Astrocyte of the hippocampus (primary cell): ENCODE measurements around the gene ARL4A.
"Not testable (repeated sequence)": the region's sequence is repeated elsewhere in the genome, so short reads cannot be mapped to it uniquely, and the experiment has no call there.

ENCODE experiments used
- DNase-seq: peaks from one replicate; pipeline ENCODE4 v3.0.0; 2011; ENCODE audit warnings: low read depth, low spot score

ARL4A gene

DNA sequence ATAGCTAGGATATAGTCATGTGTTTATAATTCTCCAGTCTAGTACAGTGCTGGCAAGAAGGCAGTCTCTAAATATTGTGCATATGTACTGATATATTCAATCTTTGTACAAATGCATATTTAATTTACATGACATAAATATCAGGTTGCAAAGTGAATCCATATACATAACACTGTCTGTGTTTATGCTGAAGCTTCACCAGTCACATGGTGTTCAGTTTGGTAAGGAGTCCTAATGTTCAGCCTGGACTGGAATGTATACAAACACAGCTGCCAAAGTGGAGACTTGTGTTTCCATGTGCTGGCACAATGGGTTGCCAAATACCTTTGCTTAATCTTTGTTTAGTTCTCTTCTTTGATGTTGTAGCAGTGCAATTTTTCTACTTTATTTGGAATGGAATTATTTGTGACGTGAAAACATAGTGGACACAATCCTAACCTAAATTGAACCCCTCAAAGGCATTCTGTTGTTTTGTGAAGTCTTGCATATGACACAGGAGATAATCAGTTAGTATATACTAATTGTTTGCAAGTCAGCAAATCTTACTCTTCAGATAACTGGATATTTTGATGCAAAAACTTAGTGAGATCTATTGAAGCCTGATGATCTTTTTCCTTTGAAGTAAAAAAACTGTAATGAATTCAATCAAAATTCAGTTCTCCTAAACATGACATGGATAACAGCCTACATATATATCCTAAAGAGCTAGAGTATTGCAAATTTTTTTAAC, 17.3 kb upstream of the ARL4A start:
- peak; percentile 81 for DNase-seq

DNA sequence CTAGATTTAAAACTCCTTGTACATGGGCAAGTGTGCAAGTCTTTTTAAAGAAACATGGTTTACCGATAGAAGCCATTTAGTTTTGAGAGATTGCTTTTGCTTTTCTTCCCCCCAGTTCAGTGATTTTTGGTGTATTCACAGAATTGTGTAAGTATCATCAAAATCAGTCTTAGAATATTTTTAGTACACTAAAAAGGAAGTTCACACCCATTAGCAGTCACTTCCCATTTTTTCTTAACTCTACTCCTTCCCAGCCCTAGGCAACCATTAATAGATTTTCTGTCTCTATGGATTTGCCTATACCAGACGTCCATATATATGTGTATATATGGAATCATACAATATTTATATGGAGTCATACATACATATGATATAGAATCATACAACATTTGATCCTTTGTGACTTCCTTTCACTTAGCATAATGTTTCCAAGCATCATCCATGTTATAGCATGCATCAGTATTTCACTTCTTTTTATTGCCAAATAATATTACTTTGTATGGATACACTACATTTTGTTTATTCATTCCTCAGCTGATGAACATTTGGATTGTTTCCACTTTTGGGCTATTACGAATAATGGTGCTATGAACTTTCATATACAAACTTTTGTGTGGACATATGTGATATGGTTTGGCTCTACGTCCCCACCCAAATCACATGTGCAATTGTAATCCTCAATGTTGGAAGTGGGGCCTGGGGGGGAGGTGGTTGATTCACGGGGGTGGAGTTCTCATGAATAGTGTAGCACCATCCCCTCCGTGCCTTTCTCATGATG, 16.5 kb upstream of the ARL4A start:
- no peak for DNase-seq

DNA sequence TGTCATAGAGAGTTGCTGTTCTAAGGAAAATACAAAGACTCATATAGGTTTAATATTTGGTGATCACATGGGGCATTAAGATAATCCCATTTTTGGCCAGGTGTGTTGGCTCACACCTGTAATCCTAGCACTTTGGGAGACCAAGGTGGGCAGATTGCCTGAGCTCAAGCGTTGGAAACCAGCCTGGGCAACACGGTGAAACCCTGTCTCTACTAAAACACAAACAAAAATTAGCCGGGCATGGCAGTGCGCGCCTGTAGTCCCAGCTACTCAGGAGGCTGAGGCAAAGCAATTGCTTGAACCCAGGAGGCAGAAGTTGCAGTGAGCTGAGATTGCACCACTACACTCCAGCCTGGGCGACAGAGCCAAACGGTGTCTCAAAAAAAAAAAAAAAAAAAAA, 14.0 kb upstream of the ARL4A start:
- not testable (repeated sequence) for DNase-seq

DNA sequence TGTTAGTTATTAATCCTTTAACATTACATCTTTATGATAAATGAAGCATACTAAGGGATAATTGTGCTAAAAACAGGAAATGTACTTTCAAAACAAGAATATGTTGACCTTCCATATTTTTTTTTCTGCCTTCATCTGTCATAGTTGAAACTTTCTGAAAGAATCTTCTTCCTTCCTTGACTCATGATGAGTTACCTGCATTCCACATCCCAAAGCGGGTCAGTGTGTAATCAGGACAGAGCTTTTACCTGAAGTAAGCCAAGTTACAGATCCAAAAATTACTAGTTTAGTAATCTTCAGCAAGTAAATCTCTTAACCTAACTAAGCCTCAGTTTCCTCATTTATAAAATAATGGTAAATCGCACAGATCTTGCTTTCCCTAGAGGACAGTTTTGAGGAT, 13.4 kb upstream of the ARL4A start:
- no peak for DNase-seq

DNA sequence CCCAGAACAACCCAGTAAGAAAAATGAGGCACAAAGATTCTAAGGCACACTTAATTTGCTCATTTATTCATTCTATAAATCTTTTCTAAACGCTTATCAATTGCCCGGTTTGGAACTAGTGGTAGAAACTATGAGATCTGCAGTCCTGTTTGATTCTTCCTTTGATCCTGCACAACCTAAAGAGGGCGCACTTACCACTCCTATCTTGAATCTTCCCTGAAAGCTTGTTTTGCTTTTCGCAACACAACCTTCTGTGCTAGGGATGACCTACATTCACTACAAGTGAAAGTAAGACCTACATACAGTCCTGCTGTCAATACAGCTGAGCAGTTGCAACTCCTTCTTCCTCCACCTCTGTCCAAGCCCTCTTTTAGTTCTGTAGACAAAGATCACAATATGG, 12.6 kb upstream of the ARL4A start:
- no peak for DNase-seq

DNA sequence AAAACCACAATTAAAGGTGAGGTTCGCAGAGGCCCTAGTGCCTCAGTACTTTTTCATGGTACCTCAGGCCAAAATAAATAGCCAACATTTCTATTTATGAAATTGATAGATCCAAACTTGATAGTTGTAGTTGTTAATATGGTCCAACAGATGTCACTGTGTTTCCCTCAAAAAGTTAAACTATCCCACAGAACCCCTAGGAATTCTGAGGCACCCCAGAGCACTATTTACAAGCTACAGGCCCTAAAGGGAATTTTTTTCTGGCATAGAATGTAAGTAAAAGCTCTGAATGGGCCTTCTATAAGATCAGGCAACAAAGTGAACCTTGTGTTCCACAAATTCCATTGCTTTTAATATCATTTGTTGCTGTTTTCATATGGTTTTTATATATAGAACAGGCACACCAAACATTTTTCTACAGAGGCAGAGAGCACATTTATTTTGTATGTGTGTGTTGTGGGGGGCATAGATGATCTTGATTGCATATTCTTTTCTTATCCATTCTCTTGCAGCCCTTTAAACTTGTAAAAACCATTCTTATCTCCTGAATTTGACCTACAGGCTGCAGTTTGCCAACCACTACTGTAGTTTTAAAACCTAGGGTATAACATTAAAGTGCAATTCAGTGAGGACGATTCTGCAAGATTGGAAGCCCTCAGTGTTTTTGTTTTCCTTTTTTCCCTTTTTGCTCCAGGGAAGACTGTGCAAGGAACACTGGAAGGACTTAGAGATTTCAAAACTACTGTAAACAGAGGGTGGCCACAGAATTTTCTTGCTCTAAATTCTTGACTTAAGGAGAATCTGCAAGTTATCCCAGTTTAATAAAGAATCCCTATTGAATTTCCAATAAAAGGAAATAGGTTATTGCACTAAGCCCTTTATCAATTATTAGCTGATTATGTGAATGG, 3.5 kb upstream of the ARL4A start:
- DNase-seq: no peak

DNA sequence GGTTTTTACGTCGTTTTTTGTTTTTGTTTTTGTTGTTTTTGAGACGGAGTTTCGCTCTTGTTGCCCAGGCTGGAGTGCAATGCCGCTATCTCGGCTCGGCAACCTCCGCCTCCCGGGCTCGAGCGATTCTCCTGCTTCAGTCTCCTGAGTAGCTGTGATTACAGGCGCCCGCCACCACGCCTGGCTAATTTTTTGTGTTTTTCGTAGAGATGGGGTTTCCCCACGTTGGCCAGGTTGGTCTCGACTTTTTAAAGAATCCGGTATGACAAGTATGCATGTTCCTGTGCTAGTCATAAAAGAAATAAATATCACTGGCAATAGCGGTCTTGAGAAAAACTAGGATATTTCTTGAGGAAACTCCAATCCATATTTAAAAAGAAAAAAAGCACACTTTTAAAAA, 2.7 kb upstream of the ARL4A start:
- no peak for DNase-seq

DNA sequence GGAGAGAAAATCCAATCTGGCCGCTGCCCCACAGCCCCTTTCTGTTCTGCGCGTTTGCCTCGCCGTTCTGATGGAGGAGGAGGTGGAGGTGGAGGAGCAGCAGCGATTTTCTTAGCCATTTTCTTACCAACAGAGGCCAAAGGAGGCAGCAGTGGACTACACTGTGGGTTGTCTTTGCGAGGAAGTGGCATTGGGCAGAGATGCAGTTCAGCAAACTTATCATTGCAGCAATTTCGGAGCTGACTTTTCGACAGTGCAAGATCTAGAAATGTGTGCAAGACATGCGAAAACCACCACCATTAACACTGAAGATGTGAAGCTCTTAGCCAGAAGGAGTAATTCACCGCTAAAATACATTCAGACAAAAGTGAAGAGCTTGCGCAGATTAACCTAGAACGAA, 1.9 kb upstream of the ARL4A start:
- peak; percentile 51 for DNase-seq

DNA sequence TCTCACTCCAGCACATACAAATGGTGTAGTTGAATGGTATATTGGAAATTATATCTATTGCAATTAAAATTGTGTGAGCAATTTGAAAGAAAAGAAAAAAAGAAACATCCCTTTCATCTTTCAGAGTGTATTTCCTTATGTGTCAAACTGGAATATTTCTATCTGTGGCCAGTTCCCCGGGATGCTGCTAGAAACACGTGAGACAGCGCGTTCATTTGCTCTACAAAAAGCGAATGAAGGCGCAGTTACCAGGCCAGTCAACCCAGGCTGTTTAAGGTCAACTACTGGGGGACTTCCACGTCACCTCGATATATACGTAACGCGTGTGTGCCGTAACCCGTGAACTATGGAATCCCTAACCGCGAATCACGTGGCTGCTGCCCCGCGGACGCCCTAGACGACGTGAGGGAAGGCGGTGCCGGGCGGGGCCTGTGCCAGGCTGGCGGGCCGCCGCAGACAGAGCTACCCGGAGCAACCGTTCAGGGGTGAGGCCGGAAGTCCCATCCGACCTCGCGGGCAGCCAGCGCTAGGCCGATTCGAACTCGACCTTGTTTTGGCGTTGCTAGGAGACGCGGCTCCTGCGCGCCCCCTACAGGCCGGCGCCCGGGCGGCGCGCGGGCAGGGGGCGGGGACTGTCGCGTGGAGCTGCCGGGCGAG, 1.1 kb upstream of the ARL4A start:
- peak; percentile 96 for DNase-seq

DNA sequence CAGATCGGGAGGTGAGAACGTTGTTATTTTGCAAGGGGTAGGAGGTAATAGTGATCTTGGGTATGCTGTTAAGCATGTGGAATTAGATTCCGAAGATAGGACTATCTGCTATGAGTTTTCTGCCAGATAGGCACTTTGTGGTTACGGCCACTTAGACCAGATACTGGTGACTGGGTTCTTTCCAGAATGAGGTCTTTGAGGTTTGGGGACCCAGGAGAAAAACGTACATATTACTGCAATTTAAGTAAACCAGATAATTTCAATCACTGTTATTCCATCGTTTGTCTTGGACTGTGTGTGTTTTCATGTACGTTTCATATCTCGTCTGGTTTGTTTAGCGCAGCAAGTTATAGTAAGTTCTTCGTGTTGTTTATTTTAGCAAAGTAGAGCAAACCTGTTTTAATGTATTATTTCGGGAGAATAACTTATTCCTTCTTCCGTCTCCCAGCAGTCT, 312 bp downstream of the ARL4A start:
- DNase-seq: no peak

DNA sequence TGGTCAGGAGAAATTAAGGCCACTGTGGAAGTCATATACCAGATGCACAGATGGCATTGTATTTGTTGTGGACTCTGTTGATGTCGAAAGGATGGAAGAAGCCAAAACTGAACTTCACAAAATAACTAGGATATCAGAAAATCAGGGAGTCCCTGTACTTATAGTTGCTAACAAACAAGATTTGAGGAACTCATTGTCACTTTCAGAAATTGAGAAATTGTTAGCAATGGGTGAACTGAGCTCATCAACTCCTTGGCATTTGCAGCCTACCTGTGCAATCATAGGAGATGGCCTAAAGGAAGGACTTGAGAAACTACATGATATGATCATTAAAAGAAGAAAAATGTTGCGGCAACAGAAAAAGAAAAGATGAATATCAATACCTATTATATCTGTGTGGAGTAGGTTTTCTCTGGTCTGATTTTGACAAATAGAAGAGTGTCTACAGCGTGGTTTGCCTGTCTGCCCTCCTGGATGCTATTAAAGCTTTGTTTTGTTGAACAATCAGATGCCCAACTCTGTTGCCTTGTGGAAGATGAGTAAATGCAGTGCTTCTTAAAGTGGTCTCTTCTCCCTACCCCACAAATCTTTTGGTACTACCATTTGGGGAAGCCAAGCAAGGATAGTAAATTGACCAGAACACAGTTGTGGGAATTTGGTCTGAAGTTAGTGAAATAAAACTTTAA, 1.2 kb downstream of the ARL4A start:
- DNase-seq: not testable (repeated sequence)

DNA sequence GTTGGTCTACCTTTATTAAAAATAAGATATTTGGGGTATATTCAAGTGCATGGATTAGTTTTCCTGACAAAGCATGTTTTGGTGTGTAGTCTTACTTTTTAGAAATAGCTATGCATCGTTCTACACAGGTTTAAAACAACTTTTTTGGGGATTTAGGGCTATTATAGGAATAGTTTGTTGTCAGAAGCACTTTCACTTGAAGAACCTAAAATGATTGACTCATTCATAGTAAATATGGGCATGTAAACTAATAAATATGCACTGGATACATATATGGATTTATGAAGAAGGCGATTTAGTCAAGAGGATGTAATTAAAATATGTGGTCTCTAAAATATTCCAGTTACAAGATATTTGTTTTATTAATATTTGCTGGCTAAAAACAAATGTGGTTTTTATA, 2.0 kb downstream of the ARL4A start:
- DNase-seq: no peak

DNA sequence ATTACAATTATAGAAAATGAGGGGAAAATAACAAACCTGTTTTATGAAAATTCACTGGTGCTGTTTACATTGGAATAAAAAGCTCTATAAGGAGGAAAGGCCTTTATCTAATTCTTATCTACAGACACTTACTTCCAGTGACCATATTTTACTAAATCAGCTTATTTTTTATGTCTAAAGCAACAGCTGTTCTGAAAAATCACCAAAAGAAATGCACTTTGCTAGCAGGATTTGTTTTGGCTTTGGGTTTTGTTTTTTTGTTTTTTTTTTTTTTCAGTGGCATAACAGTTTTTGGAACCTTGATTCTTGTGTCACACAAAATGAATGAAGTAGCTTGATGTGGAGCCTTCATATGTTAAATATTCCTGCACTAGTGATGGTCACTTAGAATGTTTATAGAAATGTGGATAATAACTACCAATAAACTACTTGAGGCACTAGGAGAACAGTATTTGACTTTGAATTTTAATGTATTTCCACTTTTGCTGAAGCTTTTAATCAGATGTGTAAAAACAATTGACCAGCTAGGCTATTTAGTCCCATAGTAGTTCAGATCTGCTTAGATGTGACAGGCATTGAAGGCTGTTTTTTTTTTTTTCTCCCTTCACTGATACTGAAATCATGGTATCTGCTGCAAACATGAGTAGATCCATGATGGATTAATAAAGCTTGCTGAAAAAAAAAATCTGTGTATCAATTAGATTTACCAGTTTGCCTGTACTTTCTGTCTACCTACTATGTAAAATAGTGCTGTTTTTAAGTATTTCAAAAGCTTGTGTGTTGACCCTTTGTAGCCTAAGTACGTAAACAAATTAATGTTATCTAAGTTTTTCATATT, 2.8 kb downstream of the ARL4A start:
- DNase-seq: no peak

DNA sequence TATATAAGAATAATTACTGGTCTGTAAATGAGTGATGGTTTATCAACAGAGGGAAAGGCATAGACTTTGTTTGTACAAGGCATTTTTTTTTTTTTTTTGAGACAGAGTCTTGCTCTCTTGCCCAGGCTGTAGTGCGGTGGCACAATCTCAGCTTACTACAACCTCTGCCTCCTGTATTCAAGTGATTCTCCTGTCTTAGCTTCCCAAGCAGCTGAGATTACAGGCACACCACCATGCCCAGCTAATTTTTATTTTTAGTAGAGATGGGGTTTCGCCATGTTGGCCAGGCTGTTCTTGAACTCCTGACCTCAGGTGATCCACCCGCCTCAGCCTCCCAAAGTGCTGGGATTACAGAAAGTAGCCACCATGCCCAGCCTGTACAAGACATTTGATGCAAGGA, 4.0 kb downstream of the ARL4A start:
- DNase-seq: not testable (repeated sequence)

DNA sequence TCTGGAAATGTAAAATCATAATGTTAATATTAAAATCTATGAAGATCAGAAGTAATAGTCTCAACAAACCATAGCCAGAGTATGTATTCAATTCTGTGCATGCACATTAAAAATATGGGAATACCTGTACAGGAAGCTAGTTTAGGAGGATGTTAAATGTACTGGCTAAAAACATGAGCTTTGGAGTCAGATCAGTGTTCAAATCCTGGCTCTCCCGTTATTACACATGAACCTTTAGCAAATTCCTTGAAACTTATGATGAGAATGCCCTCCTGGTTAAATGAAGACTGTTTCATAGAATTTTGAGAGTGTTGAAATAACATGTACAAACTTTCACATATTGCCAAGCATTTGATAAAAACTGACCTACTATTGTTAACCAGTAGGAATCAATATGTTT, 4.6 kb downstream of the ARL4A start:
- DNase-seq: no peak

DNA sequence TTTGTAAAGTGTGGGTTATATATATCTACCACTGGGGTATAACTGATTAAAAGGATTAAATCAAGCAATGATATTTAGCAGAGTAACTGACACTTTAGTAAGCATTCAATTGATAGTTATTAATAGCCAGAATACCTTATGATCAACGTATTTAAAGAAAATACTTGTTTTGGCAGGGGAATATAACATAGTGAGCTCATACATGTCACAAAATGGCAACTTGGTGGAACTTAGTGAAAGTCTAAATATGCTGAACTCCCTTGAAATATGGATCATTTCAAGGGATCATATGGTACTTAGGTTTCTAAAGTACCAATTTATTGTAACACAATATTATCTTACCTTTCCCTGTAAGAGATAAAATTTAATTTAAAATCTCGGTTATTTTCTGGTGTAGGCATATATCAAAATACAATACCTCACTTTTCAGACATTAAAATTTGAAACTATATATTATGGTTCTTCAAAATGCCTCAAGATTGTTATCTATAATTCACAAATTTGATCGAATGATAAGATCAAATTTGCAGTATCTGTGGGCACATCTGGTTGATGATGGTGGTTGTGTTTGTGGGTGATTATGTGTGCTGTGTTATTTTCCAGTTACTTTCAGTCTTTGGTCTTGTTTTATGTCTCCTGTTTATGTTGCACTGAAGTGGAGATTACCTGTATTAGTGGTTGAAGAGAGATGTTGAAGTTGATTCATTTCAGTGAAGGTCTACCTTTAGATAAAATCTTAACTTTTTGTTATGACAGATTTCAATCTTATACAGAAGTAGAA, 5.2 kb downstream of the ARL4A start:
- DNase-seq: no peak

DNA sequence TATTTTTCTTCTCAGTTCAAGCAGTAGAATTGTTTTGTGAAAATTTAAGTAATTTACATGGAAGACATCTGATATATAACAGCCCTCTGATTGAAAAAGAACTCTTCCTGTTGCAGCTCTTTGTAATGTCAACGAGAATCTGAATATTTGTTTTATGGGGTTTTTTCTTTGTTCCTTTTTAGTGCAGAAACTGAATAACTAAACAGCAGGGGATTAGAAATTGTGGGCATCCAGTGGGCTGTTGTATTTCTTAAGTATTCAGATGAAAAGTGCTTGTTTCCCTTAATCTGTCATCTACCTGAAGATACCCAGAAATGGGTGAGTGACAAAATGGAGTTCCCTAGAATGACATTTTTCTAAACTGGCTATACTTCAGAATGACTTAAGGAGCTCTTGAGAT, 7.4 kb downstream of the ARL4A start:
- DNase-seq: no peak

DNA sequence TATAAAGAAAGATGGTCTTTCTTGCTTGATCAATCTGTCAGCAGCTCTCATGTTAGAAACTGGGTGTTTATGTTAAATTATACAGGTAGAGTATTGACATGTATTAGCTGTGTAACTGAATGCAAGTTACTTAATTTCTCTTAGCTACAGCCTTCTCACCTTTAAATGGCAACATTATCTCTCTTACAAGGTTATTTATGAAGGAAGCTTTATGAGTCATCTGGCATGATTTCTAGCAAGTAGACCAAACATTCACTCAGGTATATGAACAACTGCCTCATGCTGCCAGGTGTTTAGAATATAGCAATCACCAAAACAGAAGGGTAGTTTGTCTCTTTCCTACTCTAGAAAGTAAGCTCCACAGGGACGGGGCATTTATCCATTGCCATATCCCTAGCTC, 8.5 kb downstream of the ARL4A start:
- no peak for DNase-seq

DNA sequence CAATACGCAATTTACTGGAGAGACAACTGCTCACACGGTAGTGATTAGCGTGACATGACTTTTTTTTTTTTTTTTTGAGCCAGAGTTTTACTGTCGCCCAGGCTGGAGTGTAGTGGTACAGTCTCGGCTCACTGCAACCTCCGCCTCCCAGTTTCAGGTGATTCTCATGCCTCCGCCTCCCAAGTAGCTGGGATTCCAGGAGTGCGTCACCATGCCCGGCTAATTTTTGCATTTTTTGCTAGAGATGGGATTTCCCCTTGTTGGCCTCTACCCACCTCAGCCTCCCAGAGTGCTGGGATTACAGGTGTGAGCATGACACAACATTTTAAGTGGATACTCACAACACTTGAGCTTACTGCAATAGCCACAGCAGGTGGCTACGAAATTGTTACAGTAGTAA, 11.9 kb downstream of the ARL4A start:
- no peak for DNase-seq
